ENCODE data around the gene BCDIN3D. TPM values are rescaled to one million over a fixed set of nuclear protein-coding genes. Genes with fewer than 3 reads are reported as not detected.

BCDIN3D gene
- total and polyA plus RNA-seq, 10 donors, result 3.3 to 7.4 (median 5.2) TPM

DNA sequence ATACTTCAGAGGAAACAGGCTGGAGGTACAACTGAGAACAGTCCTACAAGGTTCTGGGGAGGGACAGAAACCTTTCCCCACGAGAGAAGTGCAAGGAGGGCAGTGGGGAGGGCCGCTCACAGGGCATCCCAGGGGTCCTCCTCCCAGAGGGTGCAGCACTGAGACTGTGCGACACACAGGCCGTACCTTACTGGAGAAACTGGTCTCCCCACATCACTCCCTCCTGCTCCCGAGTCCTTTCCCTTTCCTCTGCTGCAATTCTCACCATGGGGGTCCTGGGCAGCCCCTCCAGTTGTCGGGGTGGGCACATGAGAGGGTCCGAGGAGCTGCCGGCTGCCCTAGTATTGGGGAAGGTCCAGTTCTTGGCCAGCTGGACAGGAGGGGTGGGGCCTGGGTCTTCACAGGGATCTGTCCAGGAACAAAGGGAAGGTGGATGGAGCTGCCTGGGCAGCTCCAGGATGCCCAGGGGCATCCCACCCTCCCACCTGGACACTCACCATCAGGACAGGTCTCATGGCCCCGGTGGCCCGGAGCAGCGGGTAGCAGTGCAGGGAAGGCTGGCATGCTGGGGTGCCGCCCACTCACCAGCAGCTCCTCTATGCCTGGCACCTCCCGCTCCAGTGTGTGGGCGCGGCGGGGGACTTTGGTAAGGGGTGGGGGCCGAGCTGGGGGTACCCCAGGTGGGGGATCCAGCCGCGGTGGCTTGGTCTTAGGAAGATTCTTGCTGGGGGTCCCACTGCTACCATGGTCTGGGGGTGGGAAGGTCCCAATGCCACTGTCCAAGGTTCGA is 50.5 kb downstream of the BCDIN3D start:
- TF ChIP-seq CTCF (IDR thresholded peaks at IDR 0.05 in 8 of 11, conservative IDR thresholded peaks at IDR 0.05 in 3 of 11) (no peak), POLR2A (IDR thresholded peaks at IDR 0.05) (no peak), POLR2AphosphoS5 (IDR thresholded peaks at IDR 0.05) (no peak)
- no peaks in the 10 kb centered on the region for H3K27me3 ChIP-seq (replicated peaks in 1 of 7)
- H3K27ac ChIP-seq, result no peak overlapping the region
- H3K36me3 ChIP-seq, result peaks cover 0 to 76% (median 33%) of the 10 kb centered on the region in 6 donors
- 90 to 97% (median 95%) methylated on average over 14 to 20 of the region's 20 CpGs for WGBS, 5 donors
- no peak overlapping the region for H3K4me3 ChIP-seq
- intact Hi-C loops (cut with DNase I; ENCODE audit: low total_unique reads), result no loop called here
- peaks cover 0 to 6% (median 0%) of the 10 kb centered on the region in 8 donors for H3K9me3 ChIP-seq
- H3K4me1 ChIP-seq, result peaks cover 0 to 7% (median 0%) of the 10 kb centered on the region in 6 donors
- DNase-seq, result no peak

GRCh38 chr12:49791700-49792099 is 51.2 kb downstream of the BCDIN3D start:
- intact Hi-C loops (cut with DNase I; ENCODE audit: low total_unique reads), result no loop called here
- peaks cover 0 to 69% (median 27%) of the 10 kb centered on the region in 6 donors for H3K36me3 ChIP-seq
- H3K9me3 ChIP-seq, result peaks cover 0 to 7% (median 0%) of the 10 kb centered on the region in 8 donors
- H3K27me3 ChIP-seq (replicated peaks in 1 of 7), result peaks cover 0 to 2% (median 0%) of the 10 kb centered on the region in 7 donors
- peak; percentile 68 for DNase-seq
- WGBS, 5 donors, result 92 to 97% (median 95%) methylated on average over 11 to 23 of the region's 23 CpGs
- H3K4me3 ChIP-seq, result no peak overlapping the region
- TF ChIP-seq POLR2A (IDR thresholded peaks at IDR 0.05) (no peak), POLR2AphosphoS5 (IDR thresholded peaks at IDR 0.05) (peak in 1 of 3 donors; percentile 8), CTCF (IDR thresholded peaks at IDR 0.05 in 8 of 11, conservative IDR thresholded peaks at IDR 0.05 in 3 of 11) (no peak)
- H3K27ac ChIP-seq, result no peak overlapping the region
- H3K4me1 ChIP-seq, result peaks cover 0 to under 1% (median 0%) of the 10 kb centered on the region in 6 donors

GRCh38 chr12:49790741-49791555 is 52.0 kb downstream of the BCDIN3D start:
- no peak for TF ChIP-seq POLR2AphosphoS5 (IDR thresholded peaks at IDR 0.05)
- TF ChIP-seq POLR2A (IDR thresholded peaks at IDR 0.05), result no peak
- TF ChIP-seq CTCF (IDR thresholded peaks at IDR 0.05 in 8 of 11, conservative IDR thresholded peaks at IDR 0.05 in 3 of 11), result no peak
- Histone ChIP-seq H3K27ac (no peak overlapping the region), H3K4me1 (no peaks in the 10 kb centered on the region), H3K4me3 (no peak overlapping the region), H3K9me3 (peaks cover 0 to 7% (median 0%) of the 10 kb centered on the region in 8 donors), H3K36me3 (peaks cover 0 to 62% (median 21%) of the 10 kb centered on the region in 6 donors), H3K27me3 (replicated peaks in 1 of 7) (peaks cover 0 to 9% (median 0%) of the 10 kb centered on the region in 7 donors)
- DNase-seq, result peak; percentile 61
- intact Hi-C loops (cut with DNase I; ENCODE audit: low total_unique reads), result no loop called here
- 71 to 81% (median 75%) methylated on average over 20 to 22 of the region's 22 CpGs for whole genome bisulfite sequencing, 5 donors

Measured in spleen (tissue), 11 donors.